Skeletal muscle satellite cell (primary cell): ENCODE data around the gene MXRA8.
A peak's percentile ranks its signal among the peaks of the same experiment; 100 is the strongest.

Source experiments
- H3K27me3 ChIP-seq: 2 replicates; pipeline ENCODE4 v1.7.0; 2013; ENCODE audit warnings: low read length; ENCODE audit not compliant: control insufficient read depth, insufficient read depth
- H3K36me3 ChIP-seq: 2 replicates; pipeline ENCODE4 v1.7.0; 2013; ENCODE audit warnings: mild to moderate bottlenecking, control low read depth, low read length; ENCODE audit not compliant: insufficient read depth
- H3K4me1 ChIP-seq: 2 replicates; pipeline ENCODE4 v1.7.0; 2013; ENCODE audit warnings: low read length; ENCODE audit not compliant: control insufficient read depth, insufficient read depth
- H3K4me2 ChIP-seq: 2 replicates; pipeline ENCODE4 v1.7.0; 2013; ENCODE audit warnings: mild to moderate bottlenecking, low read length
- H3K4me3 ChIP-seq: 2 replicates; pipeline ENCODE4 v1.7.0; 2013; ENCODE audit warnings: low read length
- H3K9ac ChIP-seq: 2 replicates; pipeline ENCODE4 v1.7.0; 2013; ENCODE audit warnings: mild to moderate bottlenecking, low read depth, low read length, moderate library complexity
- H3K9me3 ChIP-seq: replicated peaks from 2 replicates; pipeline ENCODE4 v1.7.0; 2013; ENCODE audit warnings: mild to moderate bottlenecking, control low read depth, low read length

Gene MXRA8

GRCh38 chr1:1336931-1337792 lies 21.2 kb downstream of the MXRA8 start:
- Histone ChIP-seq H3K36me3 (peaks cover 59% of the 10 kb centered on the region), H3K4me2 (no peak overlapping the region), H3K4me1 (no peaks in the 10 kb centered on the region), H3K9ac (no peak overlapping the region), H3K9me3 (no peaks in the 10 kb centered on the region), H3K27me3 (no peaks in the 10 kb centered on the region), H3K4me3 (no peak overlapping the region)

- H3K4me3 ChIP-seq = no peak overlapping the region
- H3K36me3 ChIP-seq = peaks cover 54% of the 10 kb centered on the region
Measured at GRCh38 chr1:1336446-1336845, 21.9 kb downstream of the MXRA8 start.

GRCh38 chr1:1335792-1336248 lies 22.5 kb downstream of the MXRA8 start:
- no peaks in the 10 kb centered on the region for H3K9me3 ChIP-seq
- H3K9ac ChIP-seq = no peak overlapping the region
- H3K36me3 ChIP-seq = peaks cover 47% of the 10 kb centered on the region

More at GRCh38 chr1:1336446-1336845, 21.9 kb downstream of the MXRA8 start:
- Histone ChIP-seq H3K4me1 (peaks cover 3% of the 10 kb centered on the region), H3K9ac (no peak overlapping the region), H3K9me3 (no peaks in the 10 kb centered on the region), H3K4me2 (no peak overlapping the region), H3K27me3 (no peaks in the 10 kb centered on the region)

GRCh38 chr1:1335283-1335682 lies 23.1 kb downstream of the MXRA8 start:
- Histone ChIP-seq H3K4me3 (no peak overlapping the region), H3K9me3 (no peaks in the 10 kb centered on the region), H3K36me3 (peaks cover 42% of the 10 kb centered on the region), H3K4me2 (no peak overlapping the region), H3K9ac (no peak overlapping the region), H3K27me3 (no peaks in the 10 kb centered on the region), H3K4me1 (peaks cover 14% of the 10 kb centered on the region)

More at GRCh38 chr1:1335792-1336248, 22.5 kb downstream of the MXRA8 start:
- no peaks in the 10 kb centered on the region for H3K27me3 ChIP-seq
- no peak overlapping the region for H3K4me3 ChIP-seq
- peaks cover 9% of the 10 kb centered on the region for H3K4me1 ChIP-seq
- H3K4me2 ChIP-seq = no peak overlapping the region

- no peak overlapping the region for H3K9ac ChIP-seq
- H3K4me1 ChIP-seq = peaks cover 15% of the 10 kb centered on the region
- H3K36me3 ChIP-seq = peaks cover 39% of the 10 kb centered on the region
- H3K4me2 ChIP-seq = no peak overlapping the region
- no peaks in the 10 kb centered on the region for H3K9me3 ChIP-seq
- H3K4me3 ChIP-seq = no peak overlapping the region
- H3K27me3 ChIP-seq = no peaks in the 10 kb centered on the region
Measured at GRCh38 chr1:1334835-1335234, 23.5 kb downstream of the MXRA8 start.

GRCh38 chr1:1333551-1334241 lies 24.7 kb downstream of the MXRA8 start:
- Histone ChIP-seq H3K4me2 (no peak overlapping the region), H3K36me3 (peaks cover 30% of the 10 kb centered on the region), H3K4me1 (peaks cover 15% of the 10 kb centered on the region), H3K9me3 (no peaks in the 10 kb centered on the region), H3K4me3 (no peak overlapping the region), H3K27me3 (no peaks in the 10 kb centered on the region), H3K9ac (no peak overlapping the region)

GRCh38 chr1:1332774-1333480 lies 25.4 kb downstream of the MXRA8 start:
- H3K9me3 ChIP-seq = no peaks in the 10 kb centered on the region
- H3K36me3 ChIP-seq = peaks cover 29% of the 10 kb centered on the region
- H3K4me3 ChIP-seq = no peak overlapping the region
- no peak overlapping the region for H3K9ac ChIP-seq
- H3K27me3 ChIP-seq = no peaks in the 10 kb centered on the region
- no peak overlapping the region for H3K4me2 ChIP-seq
- peaks cover 15% of the 10 kb centered on the region for H3K4me1 ChIP-seq

- H3K4me3 ChIP-seq = no peak overlapping the region
- peaks cover 32% of the 10 kb centered on the region for H3K36me3 ChIP-seq
- no peaks in the 10 kb centered on the region for H3K27me3 ChIP-seq
- peaks cover 15% of the 10 kb centered on the region for H3K4me1 ChIP-seq
- no peaks in the 10 kb centered on the region for H3K9me3 ChIP-seq
- H3K9ac ChIP-seq = no peak overlapping the region
- no peak overlapping the region for H3K4me2 ChIP-seq
Measured at GRCh38 chr1:1332031-1332755, 26.2 kb downstream of the MXRA8 start.

GRCh38 chr1:1331068-1331965 lies 27.0 kb downstream of the MXRA8 start, which contains the start of gene TAS1R3:
TSS of gene TAS1R3 (plus strand) at chr1:1331280. CDS start at chr1:1331346, 66 bp downstream.
- Histone ChIP-seq H3K27me3 (no peaks in the 10 kb centered on the region), H3K4me2 (peak within 1 kb of the TSS; percentile 10), H3K4me1 (peaks cover 15% of the 10 kb centered on the region), H3K4me3 (no peak within 1 kb of the TSS), H3K36me3 (peaks cover 32% of the 10 kb centered on the region), H3K9me3 (no peaks in the 10 kb centered on the region), H3K9ac (no peak within 1 kb of the TSS)

- H3K36me3 ChIP-seq = peaks cover 30% of the 10 kb centered on the region
- peak overlapping the region; percentile 10 for H3K4me2 ChIP-seq
- no peak overlapping the region for H3K9ac ChIP-seq
- H3K4me1 ChIP-seq = peaks cover 21% of the 10 kb centered on the region
- no peak overlapping the region for H3K4me3 ChIP-seq
- H3K27me3 ChIP-seq = no peaks in the 10 kb centered on the region
- no peaks in the 10 kb centered on the region for H3K9me3 ChIP-seq
Measured at GRCh38 chr1:1330366-1331067, 27.8 kb downstream of the MXRA8 start.
